Neural progenitor cell (in vitro differentiated cells): ENCODE data around the gene MUC16.

ENCODE experiments used
- CTCF ChIP-seq: fragments of 200-600 bp; sonication (generic); IDR thresholded peaks from 2 replicates; pipeline ENCODE4 v1.5.1; 2017; ENCODE audit warnings: antibody characterized with exemption, mild to moderate bottlenecking
- EZH2 ChIP-seq: fragments of 200-600 bp; sonication (generic); IDR thresholded peaks from 2 replicates; pipeline ENCODE4 v1.6.1; 2017; ENCODE audit warnings: antibody characterized with exemption, mild to moderate bottlenecking, moderate library complexity
- EZH2phosphoT487 ChIP-seq: fragments of 200-600 bp; sonication (generic); IDR thresholded peaks from 2 replicates; pipeline ENCODE4 v1.6.1; 2017; ENCODE audit warnings: antibody characterized with exemption

- TF ChIP-seq CTCF (no peak), EZH2 (no peak), EZH2phosphoT487 (no peak)
Observed at GRCh38 chr19:9058905-9059667, 48.9 kb upstream of the MUC16 start.
